ENCODE measurements around the gene ARRB1. TPM values are rescaled to one million over a fixed set of nuclear protein-coding genes. Genes with fewer than 3 reads are reported as not detected.
"Not testable (repeated sequence)": the region's sequence is repeated elsewhere in the genome, so short reads cannot be mapped to it uniquely, and the experiment has no call there.

The ARRB1 gene
- total and polyA plus RNA-seq, 10 of the 15 experiments (the other 5 are each of a cell fraction or from before 2014, with no cell fraction given): 0.39 to 12.9 (median 1.7) TPM

- BruUV-seq (replicated peaks); DNase-seq (ENCODE audit: low read depth, low spot score); ATAC-seq; H3K4me3 ChIP-seq; H2AFZ ChIP-seq (ENCODE audit: control insufficient read depth, low read depth, low read length); H3K36me3 ChIP-seq (ENCODE audit: control insufficient read depth in 2 of 2, insufficient read depth in 2 of 2, low read length in 1 of 2); H3K27me3 ChIP-seq (replicated peaks in 1 of 2; ENCODE audit: control insufficient read depth in 2 of 2, insufficient read depth in 2 of 2, low read length in 1 of 2); H3K4me2 ChIP-seq (ENCODE audit: control insufficient read depth, insufficient read depth); H3K79me2 ChIP-seq (ENCODE audit: control insufficient read depth, insufficient read depth, low read length); H3K9me3 ChIP-seq (replicated peaks; ENCODE audit: control insufficient read depth, insufficient read depth, low read length); in situ Hi-C loops (cut with MboI); intact Hi-C loops (cut with micrococcal nuclease; ENCODE audit: unreplicated experiment); H4K20me1 ChIP-seq (ENCODE audit: control insufficient read depth, insufficient read depth); H3K9ac ChIP-seq (ENCODE audit: control insufficient read depth, insufficient read depth, low read length); H3K27ac ChIP-seq (ENCODE audit: control insufficient read depth, insufficient read depth); H3K4me1 ChIP-seq (ENCODE audit: control insufficient read depth, insufficient read depth, low read length); FAIRE-seq: not testable (repeated sequence)
- ChIA-PET SMC1A (ENCODE audit: uncharacterized antibody, unreplicated experiment) (interaction anchor here (2.0 to 3.8 kb wide), 3 partner anchors 9 to 53 kb away, joined by 4 to 34 read pairs (median 18); no protein-coding TSS in a partner anchor), POLR2A (interaction anchor here (0.6 kb wide), 1 partner anchor 34 kb away, joined by 4 read pairs; no protein-coding TSS in a partner anchor), CTCF (interaction anchor here (2.7 to 11.3 kb wide), 3 partner anchors 9 to 53 kb away, joined by 9 to 126 read pairs (median 21); no protein-coding TSS in a partner anchor), RAD21 (ENCODE audit: unreplicated experiment) (interaction anchor here (2.4 kb wide), 1 partner anchor 9 kb away, joined by 9 read pairs; no protein-coding TSS in a partner anchor)
- WGBS (ENCODE audit: insufficient coverage, insufficient replicate concordance, low lambda C conversion rate, missing lambda C conversion rate): 60% methylated on average over 9 of the region's 9 CpGs
Observed at GRCh38 chr11:75331761-75332160, 19.7 kb downstream of the ARRB1 start.

GRCh38 chr11:75331304-75331703 lies 20.2 kb downstream of the ARRB1 start:
- H3K9ac ChIP-seq (ENCODE audit: control insufficient read depth, insufficient read depth, low read length); H2AFZ ChIP-seq (ENCODE audit: control insufficient read depth, low read depth, low read length); H3K9me3 ChIP-seq (replicated peaks; ENCODE audit: control insufficient read depth, insufficient read depth, low read length); H3K27ac ChIP-seq (ENCODE audit: control insufficient read depth, insufficient read depth); intact Hi-C loops (cut with micrococcal nuclease; ENCODE audit: unreplicated experiment); H3K4me3 ChIP-seq; BruUV-seq (replicated peaks); H3K4me2 ChIP-seq (ENCODE audit: control insufficient read depth, insufficient read depth); DNase-seq (ENCODE audit: low read depth, low spot score); ATAC-seq; FAIRE-seq; H4K20me1 ChIP-seq (ENCODE audit: control insufficient read depth, insufficient read depth); H3K79me2 ChIP-seq (ENCODE audit: control insufficient read depth, insufficient read depth, low read length); in situ Hi-C loops (cut with MboI); H3K27me3 ChIP-seq (replicated peaks in 1 of 2; ENCODE audit: control insufficient read depth in 2 of 2, insufficient read depth in 2 of 2, low read length in 1 of 2); H3K36me3 ChIP-seq (ENCODE audit: control insufficient read depth in 2 of 2, insufficient read depth in 2 of 2, low read length in 1 of 2): not testable (repeated sequence)
- CTCF ChIA-PET: interaction anchor here (1.0 to 11.3 kb wide), 4 partner anchors 9 to 200 kb away, joined by 3 to 126 read pairs (median 15); no protein-coding TSS in a partner anchor
- RAD21 ChIA-PET (ENCODE audit: unreplicated experiment): interaction anchor here (2.4 kb wide), 1 partner anchor 9 kb away, joined by 9 read pairs; no protein-coding TSS in a partner anchor
- POLR2A ChIA-PET: interaction anchor here (0.6 kb wide), 1 partner anchor 33 kb away, joined by 4 read pairs; no protein-coding TSS in a partner anchor
- WGBS (ENCODE audit: insufficient coverage, insufficient replicate concordance, low lambda C conversion rate, missing lambda C conversion rate): 64% methylated on average over 6 of the region's 6 CpGs
- H3K4me1 ChIP-seq (ENCODE audit: control insufficient read depth, insufficient read depth, low read length): peaks cover 13% of the 10 kb centered on the region
- SMC1A ChIA-PET (ENCODE audit: uncharacterized antibody, unreplicated experiment): interaction anchor here (1.4 to 3.8 kb wide), 4 partner anchors 9 to 54 kb away, joined by 4 to 34 read pairs (median 11); no protein-coding TSS in a partner anchor

GRCh38 chr11:75330886-75331285 lies 20.6 kb downstream of the ARRB1 start:
- H3K27me3 ChIP-seq (replicated peaks in 1 of 2; ENCODE audit: control insufficient read depth in 2 of 2, insufficient read depth in 2 of 2, low read length in 1 of 2); FAIRE-seq; H3K4me2 ChIP-seq (ENCODE audit: control insufficient read depth, insufficient read depth); H3K27ac ChIP-seq (ENCODE audit: control insufficient read depth, insufficient read depth); H3K9ac ChIP-seq (ENCODE audit: control insufficient read depth, insufficient read depth, low read length); H3K9me3 ChIP-seq (replicated peaks; ENCODE audit: control insufficient read depth, insufficient read depth, low read length); intact Hi-C loops (cut with micrococcal nuclease; ENCODE audit: unreplicated experiment); H3K4me3 ChIP-seq; BruUV-seq (replicated peaks); H4K20me1 ChIP-seq (ENCODE audit: control insufficient read depth, insufficient read depth); H3K36me3 ChIP-seq (ENCODE audit: control insufficient read depth in 2 of 2, insufficient read depth in 2 of 2, low read length in 1 of 2); H2AFZ ChIP-seq (ENCODE audit: control insufficient read depth, low read depth, low read length); DNase-seq (ENCODE audit: low read depth, low spot score); in situ Hi-C loops (cut with MboI); ATAC-seq; H3K79me2 ChIP-seq (ENCODE audit: control insufficient read depth, insufficient read depth, low read length): not testable (repeated sequence)
- ChIA-PET SMC1A (ENCODE audit: uncharacterized antibody, unreplicated experiment) (interaction anchor here (1.2 to 3.8 kb wide), 6 partner anchors 9 to 54 kb away, joined by 3 to 34 read pairs (median 4); no protein-coding TSS in a partner anchor), CTCF (interaction anchor here (0.9 to 11.3 kb wide), 6 partner anchors 10 to 201 kb away, joined by 3 to 126 read pairs (median 8); no protein-coding TSS in a partner anchor), RAD21 (ENCODE audit: unreplicated experiment) (interaction anchor here (0.9 to 2.4 kb wide), 2 partner anchors 10 to 22 kb away, joined by 3 to 9 read pairs; no protein-coding TSS in a partner anchor), POLR2A (interaction anchor here (1.6 kb wide), 1 partner anchor 9 kb away, joined by 7 read pairs; no protein-coding TSS in a partner anchor)
- WGBS (ENCODE audit: insufficient coverage, insufficient replicate concordance, low lambda C conversion rate, missing lambda C conversion rate): 80% methylated on average over 14 of the region's 14 CpGs
- peaks cover 14% of the 10 kb centered on the region for H3K4me1 ChIP-seq (ENCODE audit: control insufficient read depth, insufficient read depth, low read length)

Data from GM12878 (cell line).